Measurements from ENCODE around the gene MRAS. TPM values are rescaled to one million over a fixed set of nuclear protein-coding genes. Genes with fewer than 3 reads are reported as not detected.
"Not testable (repeated sequence)": the region's sequence is repeated elsewhere in the genome, so short reads cannot be mapped to it uniquely, and the experiment has no call there.

The MRAS gene
- total RNA-seq, 8 experiments from 2014 or later: 30.3 to 150 (median 42.1) TPM

DNA sequence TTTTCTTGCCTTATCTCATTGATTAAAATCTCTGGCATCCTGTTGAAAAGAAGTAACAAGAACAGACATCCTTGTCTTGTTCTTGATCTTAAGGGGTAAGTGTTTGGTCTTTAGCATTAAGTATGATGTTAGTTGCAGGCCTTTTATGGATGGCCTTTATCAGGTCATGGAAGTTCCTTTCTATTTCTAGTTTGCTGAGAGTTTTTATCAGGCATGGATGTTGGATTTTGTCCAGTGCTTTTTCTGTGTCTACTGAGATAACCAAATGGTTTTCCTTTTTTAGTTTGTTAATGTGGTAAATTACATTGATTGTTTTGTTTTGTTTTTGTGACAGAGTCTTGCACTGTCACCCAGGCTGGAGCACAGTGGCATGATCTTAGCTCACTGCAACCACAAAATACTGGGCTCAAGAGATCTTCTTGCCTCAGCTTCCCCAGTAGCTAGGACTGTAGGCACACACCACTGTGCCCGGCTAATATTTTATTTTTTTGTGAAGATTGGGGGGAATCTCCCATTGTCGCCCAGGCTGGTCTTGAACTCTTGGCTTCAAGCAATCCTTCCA lies 26.3 kb downstream of the MRAS start:
- H3K4me1 ChIP-seq (replicated peaks in 1 of 2): no peaks in the 10 kb centered on the region
- no peak overlapping the region for H3K27ac ChIP-seq
- H3K4me3 ChIP-seq: no peak overlapping the region
- WGBS, 10 experiments: 30 to 80% (median 42%) methylated on average over 1 to 2 of the region's 2 CpGs; no CpG with 5 or more reads in 6 of the 10 experiments
- ATAC-seq (replicated peaks in 6 of 8): no peak
- in situ Hi-C loops (cut with MboI; ENCODE audit: low pct_unique_long_range_greater_than_20kb in 2 of 9, low sequenced_read_pairs in 9 of 9, unreplicated experiment in 9 of 9): no loop called here

DNA sequence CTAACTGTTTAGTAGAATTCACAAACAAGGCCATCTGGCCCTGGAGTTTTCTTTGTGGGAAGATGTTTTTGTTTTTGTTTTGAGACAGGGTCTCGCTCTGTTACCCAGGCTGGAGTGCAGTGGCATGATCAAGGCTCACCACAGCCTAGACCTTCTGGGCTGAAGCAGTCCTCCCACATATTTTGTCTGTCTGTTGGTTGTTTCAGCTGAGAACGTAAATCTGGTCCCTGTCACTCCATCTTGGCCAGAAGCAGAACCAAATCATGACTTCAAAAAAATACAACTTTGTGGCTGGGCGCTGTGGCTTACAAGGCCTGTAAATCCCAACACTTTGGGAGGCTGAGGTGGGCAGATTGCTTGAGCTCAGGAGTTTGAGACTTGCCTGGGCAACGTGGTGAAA lies 27.1 kb downstream of the MRAS start:
- in situ Hi-C loops (cut with MboI; ENCODE audit: low pct_unique_long_range_greater_than_20kb in 2 of 9, low sequenced_read_pairs in 9 of 9, unreplicated experiment in 9 of 9): no loop called here
- WGBS, 10 experiments: 33 to 100% (median 89%) methylated on average over 1 to 3 of the region's 4 CpGs; no CpG with 5 or more reads in 2 of the 10 experiments
- no peak overlapping the region for H3K4me3 ChIP-seq
- no peaks in the 10 kb centered on the region for H3K4me1 ChIP-seq (replicated peaks in 1 of 2)
- no peak for ATAC-seq (replicated peaks in 6 of 8)
- H3K27ac ChIP-seq: no peak overlapping the region

- Histone ChIP-seq H3K27ac (no peak overlapping the region), H3K4me3 (no peak overlapping the region), H3K4me1 (replicated peaks in 1 of 2) (peaks cover 1 to 2% of the 10 kb centered on the region in 2 donors)
- WGBS, 10 experiments: 40 to 100% (median 83%) methylated on average over 1 to 2 of the region's 2 CpGs; no CpG with 5 or more reads in 3 of the 10 experiments
- in situ Hi-C loops (cut with MboI; ENCODE audit: low pct_unique_long_range_greater_than_20kb in 2 of 9, low sequenced_read_pairs in 9 of 9, unreplicated experiment in 9 of 9): no loop called here
- ATAC-seq (replicated peaks in 6 of 8): no peak
Measured at GRCh38 chr3:138376663-138377062, 28.3 kb downstream of the MRAS start.

GRCh38 chr3:138377212-138377611 lies 28.8 kb downstream of the MRAS start:
- in situ Hi-C loops (cut with MboI; ENCODE audit: low pct_unique_long_range_greater_than_20kb in 2 of 9, low sequenced_read_pairs in 9 of 9, unreplicated experiment in 9 of 9); H3K27ac ChIP-seq; ATAC-seq (replicated peaks in 6 of 8); H3K4me3 ChIP-seq; H3K4me1 ChIP-seq (replicated peaks in 1 of 2): not testable (repeated sequence)
- 80 to 100% (median 100%) methylated on average over 1 to 8 of the region's 11 CpGs; no CpG with 5 or more reads in 3 of the 10 experiments for WGBS, 10 experiments

DNA sequence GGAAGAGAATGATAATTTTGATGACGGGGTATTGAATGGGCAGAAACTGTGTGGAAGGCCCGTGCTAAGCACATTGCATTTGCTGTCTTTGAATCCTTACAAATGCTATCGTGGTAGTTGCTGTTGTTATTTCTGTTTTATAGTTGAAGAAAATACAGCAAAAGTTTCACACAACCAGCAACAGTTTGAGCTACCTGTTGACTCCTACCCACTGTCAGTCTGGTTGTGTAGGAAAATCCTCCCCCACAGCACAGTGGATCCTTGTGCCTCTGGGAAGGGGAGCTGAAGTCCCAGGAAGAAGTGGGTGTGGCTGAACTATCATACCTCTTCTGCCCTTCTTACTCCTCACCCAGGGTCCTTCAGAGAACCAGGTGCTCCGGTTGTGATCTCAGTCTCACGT lies 29.4 kb downstream of the MRAS start:
- in situ Hi-C loops (cut with MboI; ENCODE audit: low pct_unique_long_range_greater_than_20kb in 2 of 9, low sequenced_read_pairs in 9 of 9, unreplicated experiment in 9 of 9): no loop called here
- peaks cover 8 to 11% of the 10 kb centered on the region in 2 donors for H3K4me1 ChIP-seq (replicated peaks in 1 of 2)
- 67 to 100% (median 84%) methylated on average over 1 to 5 of the region's 5 CpGs; no CpG with 5 or more reads in 1 of the 10 experiments for WGBS, 10 experiments
- H3K4me3 ChIP-seq: no peak overlapping the region
- no peak overlapping the region for H3K27ac ChIP-seq
- ATAC-seq (replicated peaks in 6 of 8): no peak

- peaks cover 8 to 11% of the 10 kb centered on the region in 2 donors for H3K4me1 ChIP-seq (replicated peaks in 1 of 2)
- no peak overlapping the region for H3K4me3 ChIP-seq
- in situ Hi-C loops (cut with MboI; ENCODE audit: low pct_unique_long_range_greater_than_20kb in 2 of 9, low sequenced_read_pairs in 9 of 9, unreplicated experiment in 9 of 9): no loop called here
- no peak overlapping the region for H3K27ac ChIP-seq
- no peak for ATAC-seq (replicated peaks in 6 of 8)
- WGBS, 10 experiments: 80 to 100% (median 92%) methylated on average over 1 to 5 of the region's 5 CpGs; no CpG with 5 or more reads in 1 of the 10 experiments
Measured at GRCh38 chr3:138378331-138378730, 30.0 kb downstream of the MRAS start.

DNA sequence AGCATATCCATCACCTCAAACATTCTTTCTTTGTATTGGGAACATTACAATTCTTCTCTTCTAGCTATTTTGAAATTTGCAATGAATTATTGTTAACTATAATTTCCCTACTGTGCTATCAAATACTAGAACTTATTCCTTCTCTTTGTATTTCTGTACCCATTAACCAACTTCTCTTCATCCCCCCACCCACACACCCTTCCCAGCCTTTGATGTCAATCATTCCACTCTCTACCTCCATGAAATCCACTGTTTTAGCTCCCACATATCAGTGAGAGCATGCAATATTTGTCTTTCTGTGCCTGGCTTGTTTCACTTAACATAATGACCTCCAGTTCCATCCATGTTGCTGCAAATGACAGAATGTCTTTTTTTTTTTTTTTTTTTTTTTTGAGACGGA lies 30.6 kb downstream of the MRAS start:
- ATAC-seq (replicated peaks in 6 of 8): no peak
- in situ Hi-C loops (cut with MboI; ENCODE audit: low pct_unique_long_range_greater_than_20kb in 2 of 9, low sequenced_read_pairs in 9 of 9, unreplicated experiment in 9 of 9): no loop called here
- WGBS, 10 experiments: 71 to 100% (median 84%) methylated on average over 1 of the region's 1 CpG; no CpG with 5 or more reads in 6 of the 10 experiments
- Histone ChIP-seq H3K27ac (no peak overlapping the region), H3K4me3 (no peak overlapping the region), H3K4me1 (replicated peaks in 1 of 2) (peaks cover 8 to 11% of the 10 kb centered on the region in 2 donors)

- 0 to 100% (median 81%) methylated on average over 1 to 4 of the region's 5 CpGs; no CpG with 5 or more reads in 5 of the 10 experiments for WGBS, 10 experiments
- Histone ChIP-seq H3K4me1 (replicated peaks in 1 of 2) (peaks cover 8 to 11% of the 10 kb centered on the region in 2 donors), H3K27ac (peak overlapping the region in 1 of 2 donors; percentile 64), H3K4me3 (no peak overlapping the region)
- in situ Hi-C loops (cut with MboI; ENCODE audit: low pct_unique_long_range_greater_than_20kb in 2 of 9, low sequenced_read_pairs in 9 of 9, unreplicated experiment in 9 of 9): no loop called here
- peak in 3 of 8 experiments; percentile 38 to 65 (median 52) for ATAC-seq (replicated peaks in 6 of 8)
Measured at GRCh38 chr3:138381413-138381901, 33.1 kb downstream of the MRAS start.

DNA sequence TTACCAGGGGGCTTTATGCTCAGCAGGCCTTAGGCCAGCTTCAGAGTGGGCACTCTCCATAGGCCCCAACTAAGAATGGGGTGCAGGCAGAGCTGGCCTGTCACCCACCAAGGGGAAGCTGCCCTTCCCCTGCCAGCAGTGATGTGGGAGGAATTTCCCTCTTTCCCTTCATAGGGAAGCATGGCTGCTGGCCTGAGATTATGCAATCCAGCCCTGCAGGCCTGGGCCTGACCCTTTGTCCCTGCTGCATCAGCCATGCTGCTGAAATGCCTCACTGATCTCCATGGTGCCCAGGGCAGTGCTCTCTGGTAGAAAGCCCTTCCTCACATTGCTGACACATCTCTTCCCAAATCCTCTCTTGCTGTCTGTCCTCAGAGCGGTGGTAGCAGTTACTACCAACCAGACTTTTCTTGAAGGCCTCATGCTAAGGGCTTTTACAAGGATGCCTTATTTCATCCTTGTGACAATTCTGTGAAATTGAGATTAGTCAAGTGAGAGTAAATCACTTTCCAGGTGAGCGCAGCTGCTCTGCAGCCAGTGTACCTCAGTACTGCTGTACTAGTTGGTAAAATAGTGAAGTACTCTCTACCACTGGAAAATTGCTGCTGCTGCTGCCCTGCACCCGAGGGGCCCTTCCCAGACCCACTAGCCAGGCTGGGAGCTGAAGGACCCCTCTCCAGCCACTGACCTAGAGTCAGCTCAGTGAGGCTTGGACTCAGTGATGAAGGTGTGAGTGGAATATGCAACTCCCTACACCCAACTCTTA lies 33.8 kb downstream of the MRAS start:
- Histone ChIP-seq H3K4me1 (replicated peaks in 1 of 2) (peaks cover 8 to 11% of the 10 kb centered on the region in 2 donors), H3K4me3 (no peak overlapping the region), H3K27ac (peak overlapping the region in 1 of 2 donors; percentile 64)
- ATAC-seq (replicated peaks in 6 of 8): peak; percentile 76 to 99 (median 92)
- in situ Hi-C loops (cut with MboI; ENCODE audit: low pct_unique_long_range_greater_than_20kb in 2 of 9, low sequenced_read_pairs in 9 of 9, unreplicated experiment in 9 of 9): no loop called here
- 40 to 100% (median 91%) methylated on average over 1 to 2 of the region's 3 CpGs; no CpG with 5 or more reads in 4 of the 10 experiments for WGBS, 10 experiments

GRCh38 chr3:138383715-138384465 lies 35.5 kb downstream of the MRAS start:
- Histone ChIP-seq H3K27ac (no peak overlapping the region), H3K4me3 (no peak overlapping the region), H3K4me1 (replicated peaks in 1 of 2) (peaks cover 8 to 11% of the 10 kb centered on the region in 2 donors)
- in situ Hi-C loops (cut with MboI; ENCODE audit: low pct_unique_long_range_greater_than_20kb in 2 of 9, low sequenced_read_pairs in 9 of 9, unreplicated experiment in 9 of 9): no loop called here
- 80 to 100% (median 95%) methylated on average over 1 to 7 of the region's 10 CpGs for WGBS, 10 experiments
- no peak for ATAC-seq (replicated peaks in 6 of 8)

DNA sequence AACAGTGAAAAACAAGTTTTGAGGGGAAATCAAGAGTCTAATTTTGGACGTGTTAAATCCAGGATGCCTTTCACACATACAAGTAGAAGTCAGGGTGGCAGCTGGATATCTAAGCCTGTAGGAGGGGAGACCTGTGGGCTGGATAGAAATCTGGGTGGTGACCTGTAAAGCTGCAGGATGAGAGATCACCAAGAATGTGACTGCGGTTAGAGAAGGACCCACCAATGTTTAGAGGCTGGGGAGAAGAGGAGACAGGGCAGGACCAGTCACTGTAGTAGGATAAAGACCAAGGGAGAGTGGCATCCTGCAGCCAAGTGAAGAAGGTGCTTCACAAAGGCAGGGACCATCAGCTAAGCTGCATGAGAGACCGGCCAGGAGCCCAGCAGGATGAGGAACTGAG lies 36.2 kb downstream of the MRAS start:
- in situ Hi-C loops (cut with MboI; ENCODE audit: low pct_unique_long_range_greater_than_20kb in 2 of 9, low sequenced_read_pairs in 9 of 9, unreplicated experiment in 9 of 9): no loop called here
- Histone ChIP-seq H3K27ac (no peak overlapping the region), H3K4me3 (no peak overlapping the region), H3K4me1 (replicated peaks in 1 of 2) (peaks cover 8 to 11% of the 10 kb centered on the region in 2 donors)
- WGBS, 10 experiments: 74 to 100% (median 92%) methylated on average over 1 to 3 of the region's 3 CpGs; no CpG with 5 or more reads in 2 of the 10 experiments
- no peak for ATAC-seq (replicated peaks in 6 of 8)

- in situ Hi-C loops (cut with MboI; ENCODE audit: low pct_unique_long_range_greater_than_20kb in 2 of 9, low sequenced_read_pairs in 9 of 9, unreplicated experiment in 9 of 9): no loop called here
- H3K27ac ChIP-seq: no peak overlapping the region
- no peak overlapping the region for H3K4me3 ChIP-seq
- 90 to 100% (median 96%) methylated on average over 1 to 4 of the region's 5 CpGs; no CpG with 5 or more reads in 1 of the 10 experiments for WGBS, 10 experiments
- peaks cover 8 to 12% of the 10 kb centered on the region in 2 donors for H3K4me1 ChIP-seq (replicated peaks in 1 of 2)
- ATAC-seq (replicated peaks in 6 of 8): no peak
Measured at GRCh38 chr3:138384976-138385375, 36.6 kb downstream of the MRAS start.

- Histone ChIP-seq H3K4me1 (replicated peaks in 1 of 2) (peaks cover 0 to 3% of the 10 kb centered on the region in 2 donors), H3K4me3 (no peak overlapping the region), H3K27ac (no peak overlapping the region)
- 38 to 100% (median 87%) methylated on average over 1 to 6 of the region's 6 CpGs; no CpG with 5 or more reads in 2 of the 10 experiments for WGBS, 10 experiments
- ATAC-seq (replicated peaks in 6 of 8): no peak
- in situ Hi-C loops (cut with MboI; ENCODE audit: low pct_unique_long_range_greater_than_20kb in 2 of 9, low sequenced_read_pairs in 9 of 9, unreplicated experiment in 9 of 9): no loop called here
Measured at GRCh38 chr3:138389144-138389601, 40.8 kb downstream of the MRAS start.

Data from motor neuron (in vitro differentiated cells).